ENCODE results near the gene FGG.

The FGG gene

DNA sequence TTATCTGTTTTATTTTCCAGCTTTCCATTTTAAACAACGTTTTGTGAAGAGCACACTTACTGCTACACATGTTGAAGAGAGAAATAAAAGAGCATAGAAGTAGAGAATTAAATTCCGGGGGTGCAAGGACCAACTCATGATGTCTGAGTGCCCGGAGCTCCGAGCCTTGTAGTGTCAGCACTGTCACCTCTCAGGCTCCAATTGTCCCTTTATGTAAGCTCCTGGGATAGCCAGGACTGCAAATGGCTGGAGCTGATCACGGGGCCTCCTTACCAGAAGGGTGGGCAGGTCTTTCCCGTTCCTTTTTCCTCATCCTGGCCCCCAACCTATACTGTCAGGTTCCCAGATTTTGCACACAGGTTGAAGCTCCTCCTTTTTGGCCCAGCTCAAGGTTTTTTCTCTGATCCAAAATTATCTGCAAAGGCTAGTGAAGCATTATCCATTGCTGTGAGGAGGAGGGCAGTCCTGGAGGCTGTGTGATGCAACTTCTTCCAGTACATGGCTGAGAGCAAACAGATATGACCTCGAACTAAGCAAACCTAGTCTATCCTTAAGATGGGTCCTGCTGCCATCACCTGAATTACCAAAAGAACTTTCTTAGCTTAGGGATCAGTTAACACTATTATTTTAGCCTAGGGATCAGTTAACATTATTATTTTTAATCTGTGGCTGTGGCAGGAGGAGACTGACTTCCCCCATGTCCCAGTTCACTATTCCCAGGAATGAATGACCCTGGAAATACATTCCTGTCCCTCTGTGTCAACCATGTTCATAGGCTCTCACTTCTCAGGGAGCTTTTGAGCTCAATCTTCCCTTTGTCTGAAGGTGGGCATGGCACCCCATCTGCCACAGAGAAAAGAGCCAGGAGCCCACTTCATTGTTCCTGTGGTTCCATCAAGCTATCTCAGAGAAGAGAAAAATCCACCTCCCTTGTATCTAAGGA is at the start of gene FGG:
FGG (minus strand) TSS at position 185 of the 943 bp plus-strand sequence; CDS start at position 138, 47 bp downstream.
- DNase-seq = no peak

DNA sequence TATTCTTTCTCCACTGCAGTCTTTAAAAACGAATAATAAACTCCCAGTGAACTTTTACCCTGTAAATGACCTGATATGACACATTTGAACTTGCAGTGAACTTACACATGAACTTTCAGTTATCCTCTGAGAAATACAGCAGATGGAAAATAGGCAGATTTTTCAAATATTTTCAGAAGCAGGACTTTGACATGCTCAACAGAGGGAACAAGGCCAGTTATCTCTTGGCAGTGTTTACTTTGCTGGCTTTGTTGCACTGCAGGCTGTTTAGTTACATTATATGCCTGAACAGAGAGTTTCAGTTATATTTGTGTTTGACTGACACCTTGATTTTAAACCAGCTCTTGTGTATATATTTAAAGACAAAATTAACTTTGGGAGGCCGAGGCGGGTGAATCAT is 47.6 kb upstream of the FGG start:
- no peak for DNase-seq

DNA sequence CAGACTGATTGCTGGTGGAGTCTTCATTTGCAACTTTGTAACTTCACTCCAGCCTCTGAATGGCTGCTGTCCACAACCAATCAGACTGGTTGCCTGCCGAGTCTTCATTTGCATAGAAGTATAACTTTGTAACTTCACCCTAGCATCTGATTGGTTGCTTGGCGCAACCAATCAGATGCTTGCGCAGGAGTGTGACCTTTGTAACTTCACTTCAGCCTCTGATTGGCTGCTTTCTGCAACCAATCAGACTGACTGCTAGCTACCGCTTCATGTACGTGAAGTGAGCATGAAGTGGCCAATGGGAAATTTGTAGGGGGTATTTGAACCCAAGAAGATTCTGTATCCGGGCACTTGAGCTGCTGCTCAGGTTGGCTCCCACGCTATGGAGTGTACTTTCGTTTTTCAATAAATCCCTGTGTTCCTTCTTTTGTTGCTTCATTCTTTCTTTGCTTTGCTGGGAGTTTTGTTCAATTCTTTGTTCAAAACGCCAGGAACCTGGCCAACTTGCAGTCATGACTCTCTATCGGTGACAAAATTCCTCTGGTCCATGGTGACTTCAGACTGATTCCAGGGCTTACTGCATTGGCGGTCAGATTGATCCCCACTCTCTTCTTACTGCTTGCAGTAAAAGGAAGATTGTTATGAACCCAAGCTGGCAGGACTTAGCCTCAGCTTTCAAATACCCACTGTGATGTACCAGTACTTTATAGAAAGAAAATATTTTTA is 46.4 kb upstream of the FGG start:
- DNase-seq = no peak

GRCh38 chr4:154643493-154643892 is 31.0 kb upstream of the FGG start:
- DNase-seq = no peak

DNA sequence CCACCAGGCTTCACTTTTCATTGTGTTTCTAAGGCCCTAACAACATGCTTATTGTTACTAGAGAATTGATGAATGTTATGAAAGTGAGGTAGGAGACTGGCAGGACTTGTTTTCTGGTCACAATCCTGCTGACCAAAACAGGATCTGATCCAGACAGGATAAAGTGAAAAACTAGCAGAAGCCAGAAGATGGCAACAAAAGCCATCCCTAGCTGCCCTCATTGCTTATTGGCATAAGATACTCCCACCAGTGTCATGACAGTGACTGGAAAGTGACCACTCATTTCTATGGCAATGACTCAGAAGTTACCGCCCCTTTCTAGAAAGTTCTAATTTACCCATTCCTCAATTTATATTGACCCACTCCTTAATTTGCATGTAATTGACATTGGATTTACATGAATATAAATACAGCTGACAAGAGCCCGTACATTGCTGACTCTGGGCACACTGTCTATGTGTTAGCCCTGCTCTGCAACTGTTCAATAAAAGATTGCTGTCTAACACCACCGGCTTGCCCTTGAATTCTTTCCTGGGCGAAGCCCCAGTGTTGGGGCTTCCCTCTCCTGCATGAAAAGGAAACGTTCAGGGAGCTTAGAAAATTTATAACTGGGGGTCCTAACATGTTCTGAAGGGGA is 30.0 kb upstream of the FGG start:
- DNase-seq = no peak

- DNase-seq = no peak
Measured at GRCh38 chr4:154640999-154641398, 28.5 kb upstream of the FGG start.

DNA sequence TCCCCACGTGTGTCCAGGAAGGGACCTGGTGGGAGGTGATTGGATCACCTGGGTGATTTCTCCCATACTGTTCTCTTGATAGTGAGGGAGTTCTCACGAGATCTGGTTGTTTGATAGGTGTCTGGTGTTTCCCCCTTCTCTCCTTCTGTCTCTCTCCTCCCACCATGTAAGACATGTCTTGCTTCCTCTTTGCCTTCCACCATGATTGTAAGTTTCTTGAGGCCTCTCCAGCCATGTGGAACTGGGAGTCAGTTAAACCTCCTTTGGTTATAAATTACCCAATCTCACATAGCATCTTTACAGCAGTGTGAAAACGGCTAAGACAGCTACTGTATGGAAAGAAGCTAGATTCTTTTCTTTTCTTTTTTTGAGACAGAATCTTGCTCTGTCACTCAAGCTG is 21.6 kb upstream of the FGG start:
- no peak for DNase-seq

GRCh38 chr4:154631828-154632227 is 19.4 kb upstream of the FGG start:
- DNase-seq = no peak

GRCh38 chr4:154630324-154630723 is 17.9 kb upstream of the FGG start:
- no peak for DNase-seq

GRCh38 chr4:154626793-154627484 is 14.5 kb upstream of the FGG start:
- no peak for DNase-seq

DNA sequence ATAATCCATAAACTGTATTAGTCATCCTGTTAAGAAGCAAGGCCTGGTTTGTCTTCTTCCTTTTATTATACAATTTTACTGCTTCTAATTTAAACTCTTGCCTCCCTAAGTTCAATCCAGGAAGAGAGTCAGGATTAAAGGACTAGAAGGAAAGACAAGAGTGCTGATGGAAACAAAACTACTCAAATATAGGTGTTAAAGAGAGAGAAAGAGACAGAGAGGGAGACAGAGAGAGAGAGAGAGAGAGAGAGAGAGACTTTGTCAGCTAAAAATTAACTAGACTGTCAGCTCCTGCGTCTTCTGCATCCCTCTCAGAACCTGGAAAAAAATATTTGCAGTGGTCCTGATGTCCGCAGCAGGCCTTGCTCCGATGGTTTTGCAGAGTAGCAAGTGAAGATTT is 13.5 kb upstream of the FGG start:
- DNase-seq = no peak

DNA sequence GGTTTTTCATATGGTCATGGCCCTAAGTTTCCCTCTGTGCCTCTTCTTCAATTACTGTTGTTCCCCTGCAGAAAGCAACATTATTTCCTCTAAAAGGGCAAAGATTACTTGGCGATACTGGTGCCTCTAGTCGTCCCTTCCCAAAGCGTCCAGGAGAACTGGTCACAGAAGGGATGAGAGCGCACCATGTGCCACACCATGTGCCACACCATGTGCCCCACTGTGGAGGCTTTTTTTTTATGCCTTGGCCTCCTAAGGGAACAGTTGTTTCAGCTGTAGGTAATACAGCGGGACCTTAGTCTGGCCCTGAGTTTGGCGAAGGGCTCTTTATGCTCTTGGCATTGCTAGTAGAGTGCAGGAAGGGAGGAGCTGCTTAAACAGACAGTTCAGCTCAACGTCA is 11.5 kb upstream of the FGG start:
- DNase-seq = no peak

DNA sequence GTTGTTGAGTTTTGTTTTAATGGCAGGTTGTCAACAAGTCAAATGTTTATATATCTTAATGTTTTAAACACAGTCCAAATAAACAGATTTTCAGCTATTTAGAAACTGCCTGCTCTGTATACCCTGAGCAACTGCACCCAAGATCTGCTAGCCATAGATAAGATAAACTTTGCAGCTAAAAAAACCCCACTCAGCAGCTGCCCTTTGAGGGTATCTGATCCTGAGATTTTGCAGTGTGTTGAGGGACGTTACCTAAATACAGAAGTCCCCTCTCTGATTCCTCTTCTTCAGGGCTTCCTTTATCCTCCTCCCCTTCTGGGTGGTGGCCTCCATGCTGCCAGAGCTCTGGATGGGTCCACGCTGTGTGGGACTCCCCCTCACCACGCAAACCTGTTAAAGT is 11.0 kb upstream of the FGG start:
- no peak for DNase-seq

DNA sequence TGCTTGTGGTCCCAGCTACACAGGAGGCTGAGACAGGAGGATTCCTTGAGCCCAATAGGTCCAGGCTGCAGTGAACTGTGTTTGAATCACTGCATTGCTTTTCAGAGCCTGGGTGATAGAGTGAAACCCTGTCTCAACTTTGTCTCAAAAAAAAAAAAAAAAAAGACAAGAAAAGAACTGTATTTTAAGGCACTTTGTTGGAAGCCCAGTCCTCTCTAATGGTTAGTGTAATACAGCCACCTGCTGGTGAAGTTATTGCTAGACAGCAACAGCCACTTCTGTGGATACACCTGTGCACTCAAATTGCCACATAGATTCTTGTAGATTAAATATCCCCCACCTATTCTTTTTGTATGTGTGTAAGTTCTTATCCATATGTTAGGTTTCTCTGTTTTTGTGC is 10.1 kb upstream of the FGG start:
- DNase-seq = no peak

GRCh38 chr4:154620111-154620510 is 7.7 kb upstream of the FGG start:
- DNase-seq = no peak

- no peak for DNase-seq
Measured at GRCh38 chr4:154618708-154619315, 6.4 kb upstream of the FGG start.

- DNase-seq = no peak
Measured at GRCh38 chr4:154617820-154618317, 5.4 kb upstream of the FGG start.

DNA sequence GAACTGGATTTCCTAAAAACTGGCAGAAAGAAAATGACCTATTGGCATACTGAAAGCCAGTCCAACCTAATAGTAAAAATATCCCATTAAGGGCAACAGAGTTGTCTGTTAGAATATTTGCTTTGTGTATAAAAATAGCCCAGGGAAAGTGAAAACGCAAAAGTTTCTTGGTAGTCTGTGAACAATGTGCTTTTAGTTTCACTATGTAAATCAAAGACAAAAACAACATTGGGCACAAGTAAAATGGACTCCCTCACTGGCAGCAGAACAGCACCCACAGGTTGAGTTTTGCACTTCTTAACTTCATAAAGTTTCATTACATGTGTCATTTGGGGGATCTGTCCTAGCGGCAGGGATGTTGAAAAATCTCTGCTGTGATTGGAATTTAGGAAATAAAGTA is 4.3 kb upstream of the FGG start:
- DNase-seq = no peak

- no peak for DNase-seq
Measured at GRCh38 chr4:154616287-154616686, 3.8 kb upstream of the FGG start.

DNA sequence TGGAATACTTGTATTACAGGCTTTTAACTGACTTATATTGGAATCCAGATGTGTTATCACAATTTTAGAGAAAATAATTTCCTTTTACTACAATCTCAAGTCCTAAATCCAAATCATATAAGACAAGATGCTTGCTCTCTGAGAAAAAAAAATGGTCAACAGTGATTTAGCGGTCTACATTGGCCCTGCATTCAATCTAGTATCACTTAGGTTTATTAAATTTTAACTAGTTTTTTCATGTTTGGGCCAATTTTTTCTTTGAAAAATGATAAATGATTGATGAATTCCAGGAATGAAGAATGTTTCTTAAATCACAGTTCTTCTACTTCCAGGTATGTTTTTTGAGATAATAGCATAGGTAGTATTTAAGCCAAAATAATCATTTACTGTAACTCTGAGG is 2.8 kb upstream of the FGG start:
- no peak for DNase-seq

DNA sequence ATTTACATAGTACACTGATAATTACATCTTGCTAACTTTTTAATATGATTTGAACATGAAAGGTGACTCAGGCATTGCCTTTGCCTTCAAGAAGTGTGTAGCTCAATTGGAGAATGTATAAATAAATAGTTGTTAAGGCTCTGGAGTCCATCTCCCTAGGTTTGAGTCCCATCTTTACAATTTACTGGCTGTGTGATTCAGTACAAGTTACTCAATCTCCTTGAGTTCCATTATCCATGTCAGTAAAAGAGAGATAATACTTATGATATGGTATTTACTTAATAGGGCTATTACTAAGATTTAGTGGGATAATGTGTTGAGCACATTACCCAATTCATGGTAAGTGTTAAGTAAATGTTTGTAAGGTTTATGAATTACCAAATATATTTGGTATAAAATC is 1.9 kb upstream of the FGG start:
- DNase-seq = no peak

- DNase-seq = no peak
Measured at GRCh38 chr4:154611833-154612232, 623 bp downstream of the FGG start.

DNA sequence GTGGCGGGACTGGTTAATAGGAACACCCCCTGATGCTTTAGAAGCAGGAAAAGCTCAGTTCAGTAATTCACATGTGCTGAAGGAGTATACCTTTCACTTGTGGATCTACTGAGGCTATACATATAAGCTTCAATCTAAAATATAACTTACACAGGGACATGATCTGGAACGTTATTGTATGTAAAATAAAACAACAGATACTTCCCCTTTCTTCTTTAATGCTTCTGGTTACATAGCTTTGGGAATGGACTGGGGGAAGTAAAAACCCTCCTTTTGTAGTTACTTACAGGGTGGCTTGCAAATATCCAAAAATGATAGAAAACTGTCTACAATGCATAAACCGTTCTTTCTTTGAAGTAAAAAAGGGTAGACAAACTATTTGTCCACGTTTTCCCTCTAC is 1.9 kb downstream of the FGG start:
- no peak for DNase-seq
